ENCODE results near the gene SKOR1. TPM values are rescaled to one million over a fixed set of nuclear protein-coding genes. Genes with fewer than 3 reads are reported as not detected.

Gene SKOR1
- total RNA-seq, 1 experiment from 2014 or later: 0.13 TPM

GRCh38 chr15:67822537-67823313 lies 2.6 kb upstream of the SKOR1 start:
- BruUV-seq (replicated peaks): no TSS peak
- CTCF ChIA-PET: no interaction called here
- H3K9me2 ChIP-seq (ENCODE audit: insufficient read depth): no peaks in the 10 kb centered on the region
- no peak overlapping the region for H2AFZ ChIP-seq
- no peaks in the 10 kb centered on the region for H3K79me2 ChIP-seq (ENCODE audit: low read depth)
- no peaks in the 10 kb centered on the region for H4K20me1 ChIP-seq (ENCODE audit: insufficient read depth)
- no peak overlapping the region for H3K27ac ChIP-seq
- no peak overlapping the region for H3K4me3 ChIP-seq
- no peaks in the 10 kb centered on the region for H3F3A ChIP-seq (ENCODE audit: insufficient read depth, low read depth)
- TF ChIP-seq EZH2 (IDR thresholded peaks at IDR 0.05; ENCODE audit: low read depth): no peak
- TF ChIP-seq, protein P1, sequence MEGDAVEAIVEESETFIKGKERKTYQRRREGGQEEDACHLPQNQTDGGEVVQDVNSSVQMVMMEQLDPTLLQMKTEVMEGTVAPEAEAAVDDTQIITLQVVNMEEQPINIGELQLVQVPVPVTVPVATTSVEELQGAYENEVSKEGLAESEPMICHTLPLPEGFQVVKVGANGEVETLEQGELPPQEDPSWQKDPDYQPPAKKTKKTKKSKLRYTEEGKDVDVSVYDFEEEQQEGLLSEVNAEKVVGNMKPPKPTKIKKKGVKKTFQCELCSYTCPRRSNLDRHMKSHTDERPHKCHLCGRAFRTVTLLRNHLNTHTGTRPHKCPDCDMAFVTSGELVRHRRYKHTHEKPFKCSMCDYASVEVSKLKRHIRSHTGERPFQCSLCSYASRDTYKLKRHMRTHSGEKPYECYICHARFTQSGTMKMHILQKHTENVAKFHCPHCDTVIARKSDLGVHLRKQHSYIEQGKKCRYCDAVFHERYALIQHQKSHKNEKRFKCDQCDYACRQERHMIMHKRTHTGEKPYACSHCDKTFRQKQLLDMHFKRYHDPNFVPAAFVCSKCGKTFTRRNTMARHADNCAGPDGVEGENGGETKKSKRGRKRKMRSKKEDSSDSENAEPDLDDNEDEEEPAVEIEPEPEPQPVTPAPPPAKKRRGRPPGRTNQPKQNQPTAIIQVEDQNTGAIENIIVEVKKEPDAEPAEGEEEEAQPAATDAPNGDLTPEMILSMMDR (conservative IDR thresholded peaks at IDR 0.05): no peak
- H3K36me3 ChIP-seq (ENCODE audit: low read depth): no peaks in the 10 kb centered on the region
- H3K4me2 ChIP-seq: no peak overlapping the region
- no peaks in the 10 kb centered on the region for H3K9me3 ChIP-seq (ENCODE audit: insufficient read depth, low read depth)
- intact Hi-C loops (cut with micrococcal nuclease; ENCODE audit: unreplicated experiment): no loop called here
- no peaks in the 10 kb centered on the region for H3K27me3 ChIP-seq (ENCODE audit: insufficient read depth, low read depth)
- H3K4me1 ChIP-seq (replicated peaks; ENCODE audit: insufficient read depth): no peaks in the 10 kb centered on the region
- POLR2A ChIA-PET (ENCODE audit: unreplicated experiment): no interaction called here
- DNase-seq: no peak

DNA sequence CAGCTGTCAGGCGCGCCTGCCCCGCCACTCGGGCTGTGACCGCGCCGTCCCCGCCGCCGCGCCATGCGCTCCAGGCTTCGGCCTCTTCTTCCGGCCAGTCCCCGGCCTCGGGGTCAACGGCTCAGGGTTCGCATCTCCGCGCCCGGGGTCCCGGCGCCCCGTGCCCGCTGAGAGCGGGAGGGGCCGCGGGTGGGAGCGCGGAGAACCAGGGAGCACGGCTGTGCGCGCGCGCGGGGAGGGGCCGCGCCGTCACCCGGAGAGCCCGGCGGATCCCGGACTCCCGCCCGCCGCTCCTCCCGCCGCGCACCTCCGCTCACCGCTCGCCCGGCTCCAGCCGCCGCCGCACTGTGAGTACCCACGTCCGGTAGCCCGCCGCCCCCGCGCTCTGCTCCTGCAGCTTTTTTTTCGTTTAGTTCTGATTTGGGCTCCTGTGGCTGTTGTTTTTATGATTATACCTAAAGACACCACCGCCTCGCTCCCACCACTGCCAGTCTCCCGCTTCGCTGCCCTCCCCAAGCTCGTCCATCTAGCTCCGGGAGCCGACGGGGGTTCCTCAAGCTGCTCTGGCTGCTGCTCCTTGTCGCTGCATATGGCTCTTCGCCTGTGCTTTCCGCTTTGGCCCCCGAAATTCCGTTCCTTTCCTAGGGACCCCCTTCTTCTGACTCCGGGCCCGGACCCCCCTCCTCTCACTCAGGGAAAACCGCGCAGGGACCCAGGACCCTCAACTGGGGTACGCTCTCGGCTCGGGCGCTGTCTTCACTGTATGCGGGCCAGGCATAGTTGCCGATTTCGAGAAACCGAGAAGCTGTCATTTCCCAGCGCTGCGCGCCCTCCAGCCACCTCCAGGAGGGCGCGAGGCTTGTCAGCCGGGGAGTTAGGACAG lies 1.8 kb upstream of the SKOR1 start:
- H3K27ac ChIP-seq: no peak overlapping the region
- no peaks in the 10 kb centered on the region for H4K20me1 ChIP-seq (ENCODE audit: insufficient read depth)
- no peak for DNase-seq
- H2AFZ ChIP-seq: no peak overlapping the region
- H3K4me2 ChIP-seq: no peak overlapping the region
- H3K9me3 ChIP-seq (ENCODE audit: insufficient read depth, low read depth): no peaks in the 10 kb centered on the region
- CTCF ChIA-PET: no interaction called here
- no peaks in the 10 kb centered on the region for H3K9me2 ChIP-seq (ENCODE audit: insufficient read depth)
- H3K4me3 ChIP-seq: no peak overlapping the region
- intact Hi-C loops (cut with micrococcal nuclease; ENCODE audit: unreplicated experiment): no loop called here
- BruUV-seq (replicated peaks): no TSS peak
- no peaks in the 10 kb centered on the region for H3K27me3 ChIP-seq (ENCODE audit: insufficient read depth, low read depth)
- H3F3A ChIP-seq (ENCODE audit: insufficient read depth, low read depth): no peaks in the 10 kb centered on the region
- H3K36me3 ChIP-seq (ENCODE audit: low read depth): no peaks in the 10 kb centered on the region
- H3K4me1 ChIP-seq (replicated peaks; ENCODE audit: insufficient read depth): no peaks in the 10 kb centered on the region
- TF ChIP-seq, protein P1 (conservative IDR thresholded peaks at IDR 0.05): no peak
- TF ChIP-seq EZH2 (IDR thresholded peaks at IDR 0.05; ENCODE audit: low read depth): no peak
- no peaks in the 10 kb centered on the region for H3K79me2 ChIP-seq (ENCODE audit: low read depth)
- POLR2A ChIA-PET (ENCODE audit: unreplicated experiment): no interaction called here

DNA sequence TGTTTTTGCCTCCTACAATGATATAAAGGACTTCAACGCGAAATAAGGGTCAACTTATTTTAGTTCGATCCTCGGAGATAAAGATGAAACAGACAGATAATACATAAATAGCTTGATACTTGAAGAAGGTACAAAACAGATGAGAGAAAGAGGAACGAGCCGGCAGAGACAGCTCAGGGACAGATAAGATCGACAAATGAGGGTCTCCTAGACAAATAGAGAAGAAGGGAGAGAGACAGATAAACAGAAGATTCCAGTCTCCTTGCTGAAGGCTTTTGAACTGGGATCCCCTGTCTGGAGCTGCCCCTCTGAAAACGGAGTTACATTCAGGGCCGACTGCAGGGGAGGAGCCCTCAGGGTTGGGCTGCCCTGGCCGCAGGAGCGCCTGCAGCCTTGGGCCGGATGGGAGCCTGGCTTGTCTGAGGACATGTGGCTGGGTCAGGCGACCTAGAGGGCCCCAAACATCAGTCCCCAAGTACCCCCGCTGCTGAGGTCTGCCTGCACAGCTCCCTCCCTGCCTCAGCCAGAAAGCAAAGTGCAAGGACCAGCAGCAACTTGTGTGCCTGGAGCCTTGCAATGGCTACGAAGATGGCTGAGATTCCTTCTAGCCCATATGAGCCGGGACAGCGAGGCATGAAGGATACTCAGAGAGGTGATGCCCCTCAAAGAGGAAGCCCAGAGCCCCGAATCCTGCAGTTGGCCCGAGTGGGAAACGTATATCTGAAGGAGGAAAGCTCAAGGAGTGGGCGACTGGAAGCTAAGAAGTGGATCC lies 926 bp upstream of the SKOR1 start:
- Histone ChIP-seq H3K79me2 (ENCODE audit: low read depth) (no peaks in the 10 kb centered on the region), H3K9me3 (ENCODE audit: insufficient read depth, low read depth) (no peaks in the 10 kb centered on the region), H3K36me3 (ENCODE audit: low read depth) (no peaks in the 10 kb centered on the region), H4K20me1 (ENCODE audit: insufficient read depth) (no peaks in the 10 kb centered on the region), H3K4me2 (no peak overlapping the region), H3K27me3 (ENCODE audit: insufficient read depth, low read depth) (no peaks in the 10 kb centered on the region), H3K4me1 (replicated peaks; ENCODE audit: insufficient read depth) (no peaks in the 10 kb centered on the region), H2AFZ (no peak overlapping the region), H3K27ac (no peak overlapping the region), H3K4me3 (no peak overlapping the region), H3F3A (ENCODE audit: insufficient read depth, low read depth) (no peaks in the 10 kb centered on the region), H3K9me2 (ENCODE audit: insufficient read depth) (no peaks in the 10 kb centered on the region)
- CTCF ChIA-PET: no interaction called here
- DNase-seq: no peak
- TF ChIP-seq, protein P1 (conservative IDR thresholded peaks at IDR 0.05): no peak
- TF ChIP-seq EZH2 (IDR thresholded peaks at IDR 0.05; ENCODE audit: low read depth): no peak
- intact Hi-C loops (cut with micrococcal nuclease; ENCODE audit: unreplicated experiment): no loop called here
- no TSS peak for BruUV-seq (replicated peaks)
- POLR2A ChIA-PET (ENCODE audit: unreplicated experiment): no interaction called here

Data from PC-9 (cell line).